Thyroid gland (tissue), 4 donors: Measurements from ENCODE around the gene PRRT4. TPM values are rescaled to one million over a fixed set of nuclear protein-coding genes. Genes with fewer than 3 reads are reported as not detected.

ENCODE experiments used
- DNase-seq, 2 donors: peaks; one replicate each; pipeline ENCODE4 v3.0.0-alpha.2; 2019
- H3K27ac ChIP-seq, 3 donors: fragments of 200-600 bp; sonication (generic); 1 replicate in 2 of 3; 2 replicates in 1 of 3; pipeline ENCODE4 v1.5.1; 2016 to 2019; ENCODE audit warnings: mild to moderate bottlenecking in 1 of 3, moderate library complexity in 1 of 3
- H3K27me3 ChIP-seq: fragments of 200-600 bp; sonication (generic); one replicate; pipeline ENCODE4 v1.5.1; 2019
- H3K36me3 ChIP-seq, 2 donors: fragments of 200-600 bp; sonication (generic); one replicate each; pipeline ENCODE4 v1.5.1; 2016 to 2019
- H3K4me1 ChIP-seq, 2 donors: fragments of 200-600 bp; sonication (generic); one replicate each; pipeline ENCODE4 v1.5.1; 2017 to 2019
- H3K4me3 ChIP-seq, 3 donors: fragments of 200-600 bp; sonication (generic); replicated peaks in 1 of 3; 1 replicate in 2 of 3; 2 replicates in 1 of 3; pipeline ENCODE4 v1.5.1; 2016; ENCODE audit warnings: mild to moderate bottlenecking in 1 of 3
- H3K9me3 ChIP-seq: fragments of 200-600 bp; sonication (generic); one replicate; pipeline ENCODE4 v1.5.1; 2017
- POLR2A ChIP-seq, 2 donors: fragments of 450-650 bp; IDR thresholded peaks; one replicate each; pipeline ENCODE4 v1.6.1; 2017; ENCODE audit warnings: antibody characterized with exemption in 2 of 2, mild to moderate bottlenecking in 2 of 2, moderate library complexity in 1 of 2
- WGBS, 2 donors: methylation state at CpG; one replicate each; pipeline ENCODE4 v1.1.5; 2017; 5-methylcytosine and 5-hydroxymethylcytosine counted together
- intact Hi-C: fragments of 100-400 bp; cut with DNase I; formaldehyde crosslinking; loops from one replicate; pipeline ENCODE4 v1.15.1; 2023
- total RNA-seq, 4 donors: library from RNA; depleted of rRNA; stranded (reverse); fragments of >200 nt; gene quantifications; one replicate each; pipeline ENCODE4 v1.2.3, GENCODE V29; 2016
- TF ChIP-seq, protein P1 (sequence below), 6 experiments: fragments of 200-600 bp in 3 of 6; fragments of 450-650 bp in 3 of 6; sonication (generic) in 3 of 6; IDR thresholded peaks; one replicate each; pipeline ENCODE4 v1.5.1; 2016 to 2019; ENCODE audit warnings: antibody characterized with exemption in 6 of 6, mild to moderate bottlenecking in 2 of 6, inconsistent platforms in 1 of 6, moderate library complexity in 1 of 6

PRRT4 gene
- total RNA-seq, result 1 to 10 TPM in 1 of 4 donors, under 1 TPM in 1, not detected in 2; 0.78 to 1.1 TPM

DNA sequence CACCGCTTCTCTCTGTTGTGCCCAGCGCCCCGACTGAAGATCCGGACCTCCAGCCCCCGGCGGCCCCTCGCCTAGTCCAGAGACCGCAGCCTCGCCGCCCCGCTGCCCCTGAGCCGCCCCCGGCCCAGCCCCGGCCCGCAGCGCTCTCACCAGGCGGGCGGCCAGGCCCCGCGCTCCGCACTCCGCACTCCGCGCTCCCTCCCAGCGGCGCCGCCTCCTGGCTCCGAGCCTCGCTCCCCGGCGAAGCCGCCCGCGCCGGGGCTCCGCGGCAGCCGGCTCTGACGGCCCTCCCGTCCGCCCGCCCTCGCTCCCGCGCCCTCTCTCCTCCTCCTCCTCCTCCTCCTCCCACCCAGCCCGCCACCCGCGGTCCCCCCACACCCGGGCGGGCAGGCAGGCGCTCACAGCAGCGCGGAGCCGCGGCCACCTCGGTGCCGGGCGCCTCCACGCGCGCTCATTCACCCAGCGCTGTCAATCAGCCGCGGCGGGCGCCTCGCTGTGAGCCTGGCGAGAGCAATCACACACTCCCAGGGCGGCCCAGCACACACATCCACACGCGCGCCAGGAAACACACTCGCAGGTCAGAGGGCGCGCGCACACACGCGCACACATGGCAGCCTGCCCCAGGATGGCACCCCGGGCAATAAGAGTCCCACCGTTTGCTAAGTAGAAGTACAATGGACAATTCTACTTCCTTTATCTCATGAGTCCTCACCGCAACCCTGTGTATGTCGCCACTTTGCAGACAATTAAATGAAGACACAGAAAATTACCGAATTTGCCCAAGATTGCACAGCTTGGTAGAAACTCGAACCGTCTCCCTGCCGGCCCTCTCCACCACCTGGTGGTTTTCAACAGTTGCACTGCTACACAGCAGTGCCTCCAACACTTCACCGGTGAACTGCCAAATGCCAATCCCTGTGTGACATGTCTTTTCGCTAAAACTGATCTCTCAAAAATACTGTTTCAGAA lies at the start of gene PRRT4:
PRRT4 (minus strand) TSS at position 280 of the 969 bp plus-strand sequence.
- H3K27ac ChIP-seq, result no peak within 1 kb of the TSS
- H3K4me1 ChIP-seq, result peaks cover 10 to 11% of the 10 kb centered on the region in 2 donors
- H3K36me3 ChIP-seq, result no peaks in the 10 kb centered on the region
- peak within 1 kb of the TSS; percentile 8 to 48 (median 39) for H3K4me3 ChIP-seq
- H3K9me3 ChIP-seq, result no peaks in the 10 kb centered on the region
- no peak for TF ChIP-seq POLR2A (IDR thresholded peaks at IDR 0.05)
- TF ChIP-seq, protein P1, sequence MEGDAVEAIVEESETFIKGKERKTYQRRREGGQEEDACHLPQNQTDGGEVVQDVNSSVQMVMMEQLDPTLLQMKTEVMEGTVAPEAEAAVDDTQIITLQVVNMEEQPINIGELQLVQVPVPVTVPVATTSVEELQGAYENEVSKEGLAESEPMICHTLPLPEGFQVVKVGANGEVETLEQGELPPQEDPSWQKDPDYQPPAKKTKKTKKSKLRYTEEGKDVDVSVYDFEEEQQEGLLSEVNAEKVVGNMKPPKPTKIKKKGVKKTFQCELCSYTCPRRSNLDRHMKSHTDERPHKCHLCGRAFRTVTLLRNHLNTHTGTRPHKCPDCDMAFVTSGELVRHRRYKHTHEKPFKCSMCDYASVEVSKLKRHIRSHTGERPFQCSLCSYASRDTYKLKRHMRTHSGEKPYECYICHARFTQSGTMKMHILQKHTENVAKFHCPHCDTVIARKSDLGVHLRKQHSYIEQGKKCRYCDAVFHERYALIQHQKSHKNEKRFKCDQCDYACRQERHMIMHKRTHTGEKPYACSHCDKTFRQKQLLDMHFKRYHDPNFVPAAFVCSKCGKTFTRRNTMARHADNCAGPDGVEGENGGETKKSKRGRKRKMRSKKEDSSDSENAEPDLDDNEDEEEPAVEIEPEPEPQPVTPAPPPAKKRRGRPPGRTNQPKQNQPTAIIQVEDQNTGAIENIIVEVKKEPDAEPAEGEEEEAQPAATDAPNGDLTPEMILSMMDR (IDR thresholded peaks at IDR 0.05), result no peak
- intact Hi-C loops, result no loop called here
- DNase-seq, result peak; percentile 40 to 42
- 4 to 5% methylated on average over 16 to 18 of the region's 88 CpGs for WGBS, 2 donors
- H3K27me3 ChIP-seq, result no peaks in the 10 kb centered on the region

DNA sequence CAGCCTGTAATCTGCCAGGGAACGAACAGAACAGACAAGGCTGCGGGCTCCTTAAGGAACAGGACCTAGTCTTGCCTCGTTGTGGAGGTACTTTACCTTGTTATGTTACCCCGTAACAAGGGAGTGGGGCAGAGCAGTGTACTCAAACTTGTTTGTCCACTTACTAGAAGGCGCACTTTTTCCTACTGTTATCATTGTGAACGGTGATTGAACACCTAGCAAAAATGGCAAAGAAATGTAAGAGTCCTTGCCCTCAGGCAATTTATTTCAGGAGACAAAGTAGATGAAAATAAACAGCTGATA lies 48.9 kb upstream of the PRRT4 start:
- H3K27me3 ChIP-seq, result no peaks in the 10 kb centered on the region
- intact Hi-C loops, result no loop called here
- 1 to 2% methylated on average over 5 to 6 of the region's 6 CpGs for WGBS, 2 donors
- peaks cover 9 to 20% of the 10 kb centered on the region in 2 donors for H3K4me1 ChIP-seq
- TF ChIP-seq, protein P1 (IDR thresholded peaks at IDR 0.05), result no peak
- TF ChIP-seq POLR2A (IDR thresholded peaks at IDR 0.05), result peak in 1 of 2 donors; percentile 28
- no peaks in the 10 kb centered on the region for H3K36me3 ChIP-seq
- no peaks in the 10 kb centered on the region for H3K9me3 ChIP-seq
- DNase-seq, result no peak
- peak overlapping the region in 2 of 3 donors; percentile 47 to 53 for H3K4me3 ChIP-seq
- H3K27ac ChIP-seq, result peak overlapping the region; percentile 12 to 95 (median 66)

DNA sequence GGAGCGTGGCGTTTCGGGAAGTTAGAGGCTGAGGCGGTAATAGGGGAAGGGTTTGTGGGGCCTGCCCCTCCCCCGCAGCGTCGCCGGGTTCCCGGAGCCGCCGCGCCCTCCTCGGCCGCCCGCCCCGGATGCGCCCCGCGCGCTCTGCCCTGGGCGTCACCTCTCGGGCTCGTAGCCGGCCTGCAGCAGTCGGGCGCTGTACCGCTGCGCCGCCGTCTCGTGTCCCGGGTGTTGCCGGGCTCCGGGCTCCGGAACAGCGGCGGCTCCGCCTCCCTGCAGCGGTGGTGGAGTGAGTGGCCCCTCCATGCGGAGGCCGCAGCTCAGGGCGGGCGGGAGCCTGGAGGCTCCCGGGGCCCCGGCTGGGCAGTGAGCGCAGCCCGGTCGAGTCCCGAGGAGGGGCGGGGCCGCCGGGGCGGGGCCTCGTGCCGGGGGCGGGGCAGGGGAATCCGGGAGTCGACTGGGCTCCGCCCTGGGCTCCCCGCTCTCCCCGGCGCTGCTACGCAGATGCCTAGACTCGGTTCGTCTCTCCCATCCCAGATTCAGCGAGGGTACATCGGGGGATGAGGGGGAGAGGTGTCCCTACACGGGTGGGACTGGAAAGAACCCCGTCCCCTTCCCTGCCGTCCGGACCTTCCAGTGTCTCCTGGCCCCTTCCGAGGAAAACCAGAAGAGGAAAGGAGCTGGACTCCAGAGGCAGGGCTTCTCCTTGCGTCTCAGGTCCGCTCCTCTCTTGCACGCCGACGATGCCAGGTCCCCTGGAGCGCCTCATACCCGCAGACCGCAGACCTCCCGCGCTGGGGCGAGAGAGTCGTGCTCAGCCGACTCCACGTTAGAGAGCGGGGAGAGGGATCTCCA lies 48.3 kb upstream of the PRRT4 start, which contains the start of gene IMPDH1:
IMPDH1 (minus strand) TSS at position 387 of the 855 bp plus-strand sequence; CDS start at position 306, 81 bp downstream.
- Histone ChIP-seq H3K4me3 (peak within 1 kb of the TSS; percentile 35 to 53 (median 47)), H3K27me3 (no peaks in the 10 kb centered on the region), H3K36me3 (no peaks in the 10 kb centered on the region), H3K9me3 (no peaks in the 10 kb centered on the region), H3K27ac (peak within 1 kb of the TSS; percentile 14 to 95 (median 66)), H3K4me1 (peaks cover 15 to 26% of the 10 kb centered on the region in 2 donors)
- intact Hi-C loops, result no loop called here
- DNase-seq, result peak; percentile 90 to 91
- peak in 1 of 2 donors; percentile 47 for TF ChIP-seq POLR2A (IDR thresholded peaks at IDR 0.05)
- TF ChIP-seq, protein P1 (IDR thresholded peaks at IDR 0.05), result no peak
- 0 to 2% methylated on average over 9 to 37 of the region's 87 CpGs for whole genome bisulfite sequencing, 2 donors

DNA sequence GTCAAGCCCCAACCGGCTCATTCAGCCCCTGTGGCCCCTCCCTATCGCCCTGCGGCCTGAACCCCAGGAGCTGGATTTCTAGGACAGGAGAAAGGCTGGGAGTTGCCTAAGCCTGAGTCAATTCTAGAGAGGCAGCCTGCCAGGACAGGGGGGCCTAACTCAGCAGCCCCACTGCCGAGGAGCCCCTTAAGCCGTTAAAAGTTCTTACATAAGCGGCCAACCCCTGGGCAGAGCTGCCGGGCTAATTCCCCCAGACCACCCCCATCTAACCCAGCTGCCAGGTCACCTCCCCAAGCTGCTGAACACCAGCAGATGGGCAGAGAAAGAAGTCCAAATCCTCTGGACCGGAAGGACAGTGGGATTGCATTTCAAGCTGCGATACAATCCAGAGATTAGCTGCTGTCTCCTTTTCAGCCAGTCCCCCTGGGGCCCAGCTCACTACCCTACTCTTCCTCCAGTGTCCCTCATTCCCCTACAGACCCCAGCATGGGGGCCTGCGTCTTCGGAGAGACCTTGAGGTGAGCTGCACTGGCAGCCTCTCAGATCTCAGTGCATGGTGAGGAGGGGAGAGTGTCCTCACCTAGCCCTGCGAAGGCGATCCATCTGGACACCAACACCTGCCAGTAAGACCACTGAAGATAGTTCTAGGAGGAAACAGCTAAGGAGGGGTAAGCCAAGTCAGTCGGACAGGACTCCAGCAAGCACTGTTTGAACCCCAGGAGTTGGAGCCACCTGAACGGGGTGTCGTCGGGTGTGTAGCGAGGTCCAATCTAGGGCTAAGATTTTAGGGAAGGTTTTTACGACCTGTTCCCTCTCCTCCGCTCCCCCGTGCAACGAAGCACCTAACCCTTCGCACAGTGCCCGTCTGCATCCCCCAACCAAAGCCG lies 47.5 kb upstream of the PRRT4 start:
- H3K27ac ChIP-seq, result peak overlapping the region; percentile 14 to 95 (median 66)
- intact Hi-C loops, result no loop called here
- WGBS, 2 donors, result 53% methylated on average over 16 to 25 of the region's 25 CpGs
- H3K4me1 ChIP-seq, result peaks cover 17 to 30% of the 10 kb centered on the region in 2 donors
- TF ChIP-seq, protein P1 (IDR thresholded peaks at IDR 0.05), result no peak
- no peak for TF ChIP-seq POLR2A (IDR thresholded peaks at IDR 0.05)
- H3K36me3 ChIP-seq, result no peaks in the 10 kb centered on the region
- H3K9me3 ChIP-seq, result no peaks in the 10 kb centered on the region
- H3K4me3 ChIP-seq, result peak overlapping the region; percentile 26 to 47 (median 35)
- no peaks in the 10 kb centered on the region for H3K27me3 ChIP-seq
- no peak for DNase-seq
